Colonic mucosa (tissue), 4 donors: ENCODE measurements around the gene SWAP70. TPM values are rescaled to one million over a fixed set of nuclear protein-coding genes. Genes with fewer than 3 reads are reported as not detected.

Experiments
- DNase-seq: peaks from one replicate; pipeline ENCODE4 v3.0.0-alpha.2; 2020
- H3K27ac ChIP-seq: fragments of 200-600 bp; one replicate; pipeline ENCODE4 v1.8.0; 2021
- H3K27me3 ChIP-seq: fragments of 200-600 bp; one replicate; pipeline ENCODE4 v1.8.0; 2021
- H3K36me3 ChIP-seq: fragments of 200-600 bp; one replicate; pipeline ENCODE4 v1.8.0; 2021
- H3K4me1 ChIP-seq: fragments of 200-600 bp; one replicate; pipeline ENCODE4 v1.8.0; 2021; ENCODE audit warnings: mild to moderate bottlenecking
- H3K4me3 ChIP-seq: fragments of 200-600 bp; one replicate; pipeline ENCODE4 v1.8.0; 2021
- H3K9ac ChIP-seq, 2 donors: one replicate each; pipeline ENCODE4 v1.7.0; 2013; ENCODE audit warnings: control low read depth in 2 of 2, low read depth in 2 of 2, low read length in 2 of 2
- H3K9me3 ChIP-seq: fragments of 200-600 bp; one replicate; pipeline ENCODE4 v1.8.0; 2021
- intact Hi-C: fragments of 100-400 bp; cut with DNase I; formaldehyde crosslinking; loops from one replicate; pipeline ENCODE4 v1.14.1; 2022
- total RNA-seq, 2 donors: library from RNA; stranded (reverse); fragmentation: NEBNext Ultra II Directional in 1 of 2; extraction: Animal tissue kit (Norgen Biotek cat#: 25700) in 1 of 2; gene quantifications; one replicate each; pipeline ENCODE4 v1.2.1, GENCODE V29; 2021
- TF ChIP-seq, protein P1 (sequence below): fragments of 200-600 bp; IDR thresholded peaks from one replicate; pipeline ENCODE4 v1.8.0; 2022; ENCODE audit warnings: antibody characterized with exemption, mild to moderate bottlenecking
- donor health status: healthy.
- donor health status: DM: no; HTN: no; CAD: no.
- donor health status: DM: no; HTN: no; CAD: no.

SWAP70 gene
- total RNA-seq, 2 donors from 2014 or later: 13.1 to 21.2 TPM

DNA sequence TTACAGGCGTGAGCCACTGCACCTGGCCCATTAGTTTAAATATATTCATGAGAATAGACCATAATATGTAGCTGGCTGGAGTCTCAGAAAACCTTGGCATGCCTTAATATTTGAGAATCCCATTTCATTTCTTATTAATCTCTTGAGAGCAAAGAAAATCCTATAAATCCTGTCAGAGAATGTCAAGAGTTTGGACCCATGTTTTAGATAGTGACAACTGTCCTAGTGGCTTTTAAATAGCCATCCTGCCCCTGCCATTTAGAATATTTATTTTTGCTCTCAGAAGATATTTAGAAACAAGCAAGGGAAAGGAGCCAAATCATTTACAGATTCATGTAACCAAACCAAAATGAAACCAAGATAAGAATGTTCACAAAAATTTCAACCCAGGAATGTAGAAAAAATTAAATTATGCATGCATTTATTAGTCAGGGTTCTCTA, 107.2 kb downstream of the SWAP70 start:
- Histone ChIP-seq H3K9me3 (no peaks in the 10 kb centered on the region), H3K9ac (no peak overlapping the region), H3K27ac (no peak overlapping the region), H3K36me3 (no peaks in the 10 kb centered on the region), H3K4me3 (no peak overlapping the region), H3K27me3 (no peaks in the 10 kb centered on the region), H3K4me1 (peaks cover 5% of the 10 kb centered on the region)
- TF ChIP-seq, protein P1, sequence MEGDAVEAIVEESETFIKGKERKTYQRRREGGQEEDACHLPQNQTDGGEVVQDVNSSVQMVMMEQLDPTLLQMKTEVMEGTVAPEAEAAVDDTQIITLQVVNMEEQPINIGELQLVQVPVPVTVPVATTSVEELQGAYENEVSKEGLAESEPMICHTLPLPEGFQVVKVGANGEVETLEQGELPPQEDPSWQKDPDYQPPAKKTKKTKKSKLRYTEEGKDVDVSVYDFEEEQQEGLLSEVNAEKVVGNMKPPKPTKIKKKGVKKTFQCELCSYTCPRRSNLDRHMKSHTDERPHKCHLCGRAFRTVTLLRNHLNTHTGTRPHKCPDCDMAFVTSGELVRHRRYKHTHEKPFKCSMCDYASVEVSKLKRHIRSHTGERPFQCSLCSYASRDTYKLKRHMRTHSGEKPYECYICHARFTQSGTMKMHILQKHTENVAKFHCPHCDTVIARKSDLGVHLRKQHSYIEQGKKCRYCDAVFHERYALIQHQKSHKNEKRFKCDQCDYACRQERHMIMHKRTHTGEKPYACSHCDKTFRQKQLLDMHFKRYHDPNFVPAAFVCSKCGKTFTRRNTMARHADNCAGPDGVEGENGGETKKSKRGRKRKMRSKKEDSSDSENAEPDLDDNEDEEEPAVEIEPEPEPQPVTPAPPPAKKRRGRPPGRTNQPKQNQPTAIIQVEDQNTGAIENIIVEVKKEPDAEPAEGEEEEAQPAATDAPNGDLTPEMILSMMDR: no peak
- intact Hi-C loops: no loop called here
- no peak for DNase-seq

DNA sequence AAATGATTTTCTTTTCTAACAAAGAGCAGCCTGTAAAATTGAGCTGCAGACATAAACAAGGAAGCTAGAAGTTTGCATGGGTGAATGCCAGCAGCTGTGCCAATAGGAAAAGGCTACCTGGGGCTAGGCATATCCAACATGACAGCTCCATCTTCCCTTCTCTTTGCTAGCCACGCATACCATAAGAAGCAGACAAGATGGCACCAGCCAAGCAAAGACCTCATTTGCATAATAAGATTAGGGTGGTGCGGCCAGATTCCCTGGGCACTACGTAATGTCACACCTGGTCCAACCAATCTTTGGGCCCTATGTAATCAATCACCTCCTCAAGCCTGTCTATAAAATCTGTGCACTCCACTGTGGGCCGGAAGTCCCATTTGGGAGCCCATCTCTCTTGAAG, 108.3 kb downstream of the SWAP70 start:
- no peaks in the 10 kb centered on the region for H3K9me3 ChIP-seq
- no peaks in the 10 kb centered on the region for H3K36me3 ChIP-seq
- no peak overlapping the region for H3K4me3 ChIP-seq
- H3K9ac ChIP-seq: no peak overlapping the region
- no peaks in the 10 kb centered on the region for H3K27me3 ChIP-seq
- H3K4me1 ChIP-seq: peaks cover 5% of the 10 kb centered on the region
- no peak for DNase-seq
- intact Hi-C loops: no loop called here
- H3K27ac ChIP-seq: no peak overlapping the region
- TF ChIP-seq, protein P1: no peak

DNA sequence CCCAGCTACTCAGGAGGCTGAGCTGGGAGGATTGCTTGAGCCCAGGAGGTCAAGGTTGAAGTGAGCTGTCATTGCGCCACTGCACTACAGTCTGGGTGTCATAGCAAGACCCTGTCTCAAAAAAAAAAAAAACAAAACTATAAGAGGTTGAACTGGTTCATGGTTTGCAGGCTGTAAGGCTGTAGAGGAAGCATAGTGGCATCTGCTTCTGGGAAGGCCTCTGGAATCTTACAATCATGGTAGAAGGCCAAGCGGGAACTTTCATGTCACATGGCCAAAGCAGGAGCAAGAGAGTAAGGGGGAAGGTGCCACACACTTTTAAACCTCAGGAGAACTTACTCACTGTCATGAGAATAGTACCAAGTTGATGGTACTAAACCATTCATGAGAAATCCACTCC, 109.6 kb downstream of the SWAP70 start:
- Histone ChIP-seq H3K27me3 (no peaks in the 10 kb centered on the region), H3K9ac (no peak overlapping the region), H3K4me1 (peaks cover 5% of the 10 kb centered on the region), H3K9me3 (no peaks in the 10 kb centered on the region), H3K36me3 (no peaks in the 10 kb centered on the region), H3K4me3 (no peak overlapping the region), H3K27ac (no peak overlapping the region)
- TF ChIP-seq, protein P1: no peak
- intact Hi-C loops: no loop called here
- DNase-seq: no peak

DNA sequence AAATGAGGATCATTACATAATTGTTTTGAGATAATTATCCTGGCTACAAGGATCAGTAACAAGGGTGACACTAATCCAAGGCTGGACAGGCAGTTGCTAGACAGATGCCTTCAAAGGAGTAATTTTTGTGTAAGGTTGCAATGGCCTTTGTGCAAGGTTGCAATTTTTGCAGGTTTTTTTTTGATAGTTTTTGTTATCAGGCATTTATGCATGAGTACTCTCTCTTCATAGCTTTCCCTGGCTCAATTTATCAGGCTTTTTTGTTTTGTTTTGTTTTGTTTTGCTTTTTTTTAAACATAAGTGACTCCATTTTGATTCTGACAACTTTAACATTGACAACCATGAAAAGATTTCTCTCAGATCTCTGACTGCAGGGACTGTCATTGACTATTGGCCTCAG, 110.2 kb downstream of the SWAP70 start:
- H3K36me3 ChIP-seq: no peaks in the 10 kb centered on the region
- H3K4me1 ChIP-seq: peaks cover 5% of the 10 kb centered on the region
- no peak overlapping the region for H3K9ac ChIP-seq
- TF ChIP-seq, protein P1: no peak
- no peaks in the 10 kb centered on the region for H3K9me3 ChIP-seq
- DNase-seq: no peak
- H3K27me3 ChIP-seq: no peaks in the 10 kb centered on the region
- peak overlapping the region; percentile 18 for H3K27ac ChIP-seq
- intact Hi-C loops: no loop called here
- H3K4me3 ChIP-seq: no peak overlapping the region

DNA sequence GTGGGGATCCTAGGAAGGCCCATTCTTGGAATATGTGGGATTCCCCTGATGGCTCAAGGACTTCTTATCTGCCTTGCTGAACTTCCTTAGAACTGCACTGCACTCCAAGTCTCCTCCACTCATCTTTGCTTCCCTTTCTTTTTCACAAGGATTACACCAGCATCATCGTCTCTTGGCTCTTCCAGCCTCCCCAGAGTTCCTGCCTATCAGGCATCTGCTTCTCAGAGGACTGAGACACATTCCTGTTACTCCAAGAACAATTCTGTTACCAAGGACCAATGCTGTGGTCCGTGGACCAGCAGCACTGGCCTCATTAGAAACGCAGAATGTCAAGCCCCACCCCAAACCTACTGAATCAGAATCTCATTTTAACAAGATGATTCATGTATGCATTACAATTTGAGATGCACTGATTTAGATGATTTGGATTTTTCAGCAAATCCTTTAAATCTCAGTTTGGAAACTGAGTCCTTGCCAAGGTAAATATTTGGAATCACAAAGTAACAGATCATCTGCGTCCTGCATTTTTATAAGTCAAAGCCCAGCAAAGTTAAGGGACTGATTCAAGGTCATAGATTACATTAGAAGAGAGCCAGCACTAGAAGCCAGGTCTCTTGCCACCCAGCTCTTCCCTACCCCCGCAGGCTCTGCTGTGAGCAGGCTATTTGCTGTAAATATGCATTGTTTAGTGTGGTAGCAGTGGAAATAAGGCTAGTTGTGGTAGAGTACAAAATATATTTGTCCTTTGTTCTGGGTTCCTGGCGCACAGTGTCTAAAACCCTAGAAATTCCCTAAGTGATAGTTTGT, 110.9 kb downstream of the SWAP70 start:
- Histone ChIP-seq H3K27me3 (no peaks in the 10 kb centered on the region), H3K4me3 (no peak overlapping the region), H3K9ac (no peak overlapping the region), H3K27ac (peak overlapping the region; percentile 18), H3K9me3 (no peaks in the 10 kb centered on the region), H3K4me1 (peaks cover 5% of the 10 kb centered on the region), H3K36me3 (no peaks in the 10 kb centered on the region)
- DNase-seq: no peak
- TF ChIP-seq, protein P1: no peak
- intact Hi-C loops: no loop called here
